Adipose tissue (tissue), 3 donors: ENCODE results near the gene ME3. TPM values are rescaled to one million over a fixed set of nuclear protein-coding genes. Genes with fewer than 3 reads are reported as not detected.

Experiments used
- H3K27ac ChIP-seq: one replicate; pipeline ENCODE4 v1.5.1; 2013; ENCODE audit warnings: low read depth, low read length
- WGBS, 3 donors: extraction: QIAGEN DNeasy Blood & Tissue Kit; methylation state at CpG; one replicate each; pipeline ENCODE4 v1.1.7; 2013; 5-methylcytosine and 5-hydroxymethylcytosine counted together
- polyA plus RNA-seq, 3 donors: library from polyadenylated mRNA; stranded (reverse); fragments of 200-250 nt; gene quantifications; one replicate each; pipeline ENCODE4 v1.2.3, GENCODE V29; 2013
- donor health status: healthy with polysubstance abuse.
- donor health status: Bipolar disorder and iron deficiency.
- donor health status: healthy.

Gene ME3
- polyA plus RNA-seq, 3 donors = 7.6 to 29.4 (median 14.5) TPM

DNA sequence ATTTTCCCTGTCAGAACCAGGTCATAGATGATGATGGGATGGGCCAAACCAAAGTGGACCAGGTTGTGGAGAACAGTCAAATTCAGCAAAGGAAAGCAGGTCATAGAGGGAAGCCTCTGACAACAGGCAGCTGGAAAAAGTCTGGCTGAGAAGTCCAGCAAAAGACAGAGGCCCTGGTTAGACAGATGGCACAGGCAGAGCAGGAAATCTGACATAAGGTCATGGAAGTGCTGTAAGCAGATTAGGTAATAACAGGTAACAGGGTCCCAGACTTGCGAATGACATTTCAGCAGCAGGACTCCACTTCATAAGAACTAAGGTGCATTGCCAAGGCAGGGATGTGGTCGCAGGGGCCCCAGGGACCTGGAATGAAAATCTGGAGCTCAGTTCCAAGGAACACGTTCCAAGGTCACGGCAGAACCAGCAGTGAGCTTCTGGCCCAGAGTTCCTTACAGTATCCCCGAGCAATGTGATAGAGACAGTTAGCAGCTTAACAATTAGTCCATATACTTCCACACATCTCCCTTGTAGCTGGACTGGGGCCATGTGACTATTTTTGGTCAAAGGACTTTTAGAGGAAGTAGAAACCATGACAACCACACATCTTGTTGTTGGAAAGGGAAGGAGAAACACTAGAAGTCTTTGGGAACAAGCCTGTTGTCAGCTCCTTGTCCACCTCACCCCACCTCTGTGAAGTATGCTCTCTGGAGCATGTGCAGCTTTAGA, 75.4 kb downstream of the ME3 start:
- 38 to 49% (median 47%) methylated on average over 5 of the region's 5 CpGs for whole genome bisulfite sequencing, 3 donors
- H3K27ac ChIP-seq = no peak overlapping the region

DNA sequence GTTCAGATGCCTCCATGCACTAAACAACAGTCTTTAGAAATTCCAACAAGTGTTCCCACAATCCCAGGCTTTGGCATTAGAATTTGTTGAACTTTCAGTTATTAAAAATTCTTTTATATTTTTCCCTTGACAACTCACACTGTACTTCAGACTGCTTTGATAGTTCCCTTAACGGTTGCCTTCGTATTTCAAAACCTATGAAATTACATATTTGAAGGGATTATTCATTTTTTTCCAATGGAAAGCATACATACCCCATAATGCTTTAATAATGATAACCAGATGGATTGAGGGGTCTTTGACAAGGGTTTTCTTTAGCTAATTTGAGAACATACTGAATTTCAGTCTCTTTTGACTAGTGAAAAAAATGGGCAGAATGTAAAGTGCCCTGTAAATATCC, 76.5 kb downstream of the ME3 start:
- 86 to 95% (median 89%) methylated on average over 2 of the region's 2 CpGs for WGBS, 3 donors
- H3K27ac ChIP-seq = no peak overlapping the region

DNA sequence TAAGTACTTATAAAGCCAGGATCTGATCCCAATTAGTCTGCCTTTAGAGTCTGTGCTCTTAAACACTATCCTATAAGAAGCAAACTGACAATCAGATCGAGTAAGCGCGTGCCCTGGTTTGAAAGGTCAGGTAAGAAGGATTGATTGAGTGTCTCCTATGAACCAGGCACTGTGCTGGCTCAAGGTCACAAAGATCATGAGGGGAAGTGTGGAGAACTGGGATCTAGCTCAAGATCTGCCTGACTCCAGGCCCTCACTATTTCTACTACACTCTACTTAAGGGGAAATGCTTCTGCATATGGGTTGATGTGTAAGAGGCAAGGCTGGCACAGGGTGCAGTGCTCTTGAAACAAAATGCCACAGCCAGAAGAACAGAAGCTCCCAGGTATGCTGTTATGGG, 77.0 kb downstream of the ME3 start:
- 73 to 97% (median 87%) methylated on average over 3 of the region's 3 CpGs for WGBS, 3 donors

DNA sequence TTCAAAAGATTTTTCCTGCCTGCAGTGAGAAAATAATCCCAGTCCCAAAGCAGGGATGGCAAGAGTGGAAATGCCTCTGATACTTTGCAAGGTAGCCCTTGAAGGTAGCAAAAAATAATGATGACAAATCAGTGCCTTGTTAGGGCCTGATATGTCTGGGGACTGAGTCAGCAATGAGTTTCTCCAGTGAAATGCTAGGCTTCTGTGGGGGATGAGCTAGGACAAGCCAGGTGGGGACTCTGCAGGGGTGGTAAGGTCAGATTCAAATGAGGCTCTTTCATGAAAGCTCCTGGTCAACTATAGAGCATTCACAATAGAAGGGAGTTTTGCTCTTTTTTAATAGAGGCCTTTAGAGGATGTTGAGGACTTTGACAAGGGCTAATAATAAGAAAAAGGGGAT, 77.7 kb downstream of the ME3 start:
- no peak overlapping the region for H3K27ac ChIP-seq

More for the DNA sequence above, 77.0 kb downstream of the ME3 start:
- no peak overlapping the region for H3K27ac ChIP-seq

DNA sequence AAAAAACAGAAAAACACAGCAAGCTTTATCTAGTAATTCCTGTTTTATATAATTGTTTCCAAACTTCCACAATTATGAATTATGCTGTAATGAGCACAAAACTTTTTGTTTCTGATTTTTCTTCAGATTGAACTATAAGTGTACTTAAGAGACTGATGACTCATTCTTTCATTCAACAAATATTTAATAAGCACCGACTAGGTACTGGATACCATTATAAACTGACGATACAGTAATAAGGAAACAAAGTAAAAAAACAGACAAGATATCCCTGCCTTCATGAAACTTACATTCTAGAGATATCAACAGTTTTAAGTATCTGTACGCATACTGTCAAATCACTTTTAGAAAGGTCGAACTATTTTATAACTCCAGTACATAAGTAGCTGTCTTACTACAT, 78.6 kb downstream of the ME3 start:
- no peak overlapping the region for H3K27ac ChIP-seq
- WGBS, 3 donors = 64 to 89% (median 75%) methylated on average over 4 of the region's 4 CpGs

GRCh38 chr11:86592659-86593451, 79.6 kb downstream of the ME3 start:
- H3K27ac ChIP-seq = no peak overlapping the region
- WGBS, 3 donors = 54 to 64% (median 61%) methylated on average over 5 of the region's 5 CpGs

DNA sequence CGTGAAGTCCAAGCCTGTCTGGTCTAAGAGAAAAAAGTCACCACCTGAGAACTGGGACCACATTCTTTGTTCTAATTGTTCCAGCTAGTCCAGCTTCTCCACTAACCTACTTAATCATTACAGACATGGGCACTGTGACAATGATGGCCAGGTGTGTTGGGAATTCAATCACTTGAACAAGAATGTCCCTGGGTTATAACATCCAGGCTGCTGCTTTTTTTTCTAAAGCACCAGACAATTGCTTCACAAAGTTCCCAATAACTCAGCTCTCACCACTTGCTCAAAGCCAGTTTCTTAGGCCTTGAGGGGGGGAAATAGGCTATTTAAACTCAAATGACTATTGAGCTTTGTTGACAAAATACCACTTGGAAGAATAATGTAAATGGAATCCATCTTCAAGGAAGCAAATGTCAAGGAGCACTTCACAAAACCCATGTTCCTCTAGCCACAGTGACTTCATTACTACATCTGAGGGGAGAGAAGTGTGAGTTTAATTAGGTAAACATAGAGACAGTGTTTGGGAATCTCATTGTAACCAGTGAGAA, 80.3 kb downstream of the ME3 start:
- H3K27ac ChIP-seq = no peak overlapping the region
- WGBS, 3 donors = 0 to 46% (median 44%) methylated on average over 1 of the region's 1 CpG

DNA sequence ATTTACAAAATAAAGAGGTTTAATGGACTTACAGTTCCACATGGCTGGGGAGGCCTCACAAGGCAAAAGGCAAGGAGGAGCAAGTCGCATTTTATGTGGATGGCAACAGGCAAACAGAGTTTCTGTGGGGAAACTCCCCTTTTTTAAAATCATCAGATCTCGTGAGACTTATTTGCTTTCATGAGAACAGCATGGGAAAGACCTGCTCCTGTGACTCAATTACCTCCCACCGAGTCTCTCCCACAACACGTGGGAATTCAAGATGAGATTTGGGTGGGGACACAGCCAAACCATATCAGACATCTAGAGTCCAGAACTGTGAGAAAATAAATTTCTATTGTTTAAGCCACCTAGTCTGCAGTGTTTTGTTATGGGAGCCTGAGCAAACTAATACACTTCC, 80.8 kb downstream of the ME3 start:
- H3K27ac ChIP-seq = no peak overlapping the region
- WGBS, 3 donors = 87 to 91% (median 87%) methylated on average over 4 of the region's 4 CpGs

DNA sequence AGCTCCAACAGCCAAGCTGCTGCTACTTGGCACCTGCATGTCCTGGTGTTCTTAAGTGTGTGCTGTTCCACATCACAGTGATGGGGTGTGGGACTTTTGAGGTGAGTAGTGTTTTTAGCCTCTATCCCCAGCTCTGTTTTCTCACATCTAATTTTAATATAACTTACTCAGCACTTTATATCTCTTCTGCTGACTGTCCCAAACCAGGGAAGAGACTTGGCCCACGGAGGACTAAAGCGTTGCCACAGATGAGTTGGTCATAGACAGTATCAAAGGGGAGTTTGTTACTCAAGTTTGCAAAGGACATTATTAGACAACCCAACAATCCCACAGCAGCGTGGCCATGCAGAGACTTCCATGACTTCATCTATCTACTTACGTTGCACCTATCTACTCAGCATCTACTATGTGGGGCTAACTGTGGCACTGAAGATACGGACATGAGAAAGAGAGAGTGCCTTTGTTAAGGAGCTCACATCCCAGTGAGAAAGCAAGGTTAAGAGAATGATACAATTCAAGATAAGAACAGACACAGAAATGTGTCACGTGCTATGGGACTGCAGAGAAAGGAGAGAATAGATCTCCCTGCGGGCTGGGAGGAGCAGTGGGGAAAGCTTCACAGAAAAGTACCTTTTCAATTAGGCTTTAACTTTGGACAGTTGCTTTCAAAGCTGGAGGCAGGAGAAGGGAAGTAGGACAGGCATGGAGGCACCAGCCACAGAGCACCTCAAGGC, 82.4 kb downstream of the ME3 start:
- 92 to 94% (median 93%) methylated on average over 7 of the region's 7 CpGs for WGBS, 3 donors
- no peak overlapping the region for H3K27ac ChIP-seq

GRCh38 chr11:86589204-86589603, 83.2 kb downstream of the ME3 start:
- no peak overlapping the region for H3K27ac ChIP-seq

DNA sequence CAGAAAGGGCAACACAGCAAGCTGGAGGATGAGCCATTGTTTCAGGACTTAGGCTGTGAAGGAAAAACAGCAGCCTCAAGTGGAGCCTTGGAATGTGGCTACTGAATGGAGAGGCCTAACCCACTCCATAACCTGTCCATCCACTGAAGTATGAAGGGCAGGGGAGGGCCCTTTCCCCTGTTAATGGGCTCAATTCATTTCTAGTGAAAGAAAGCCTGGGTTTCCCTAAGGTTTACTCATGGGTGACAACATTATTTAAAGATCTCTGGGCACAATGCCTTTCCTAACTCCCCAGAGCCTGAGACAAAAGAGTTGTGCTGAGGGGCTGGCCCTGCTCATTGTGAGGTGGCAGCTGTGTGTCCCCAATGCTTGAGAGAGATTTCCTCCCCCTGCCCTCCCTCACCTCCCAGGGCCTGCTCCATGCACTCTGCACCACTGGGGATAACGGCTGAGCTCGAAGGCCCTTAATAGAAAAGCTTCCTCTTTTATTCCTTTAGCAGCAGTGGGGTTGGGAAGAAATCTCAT, 83.8 kb downstream of the ME3 start:
- 29 to 71% (median 33%) methylated on average over 2 of the region's 2 CpGs for WGBS, 3 donors
- H3K27ac ChIP-seq = no peak overlapping the region

- WGBS, 3 donors = 74 to 87% (median 78%) methylated on average over 6 of the region's 6 CpGs
- H3K27ac ChIP-seq = no peak overlapping the region
These were observed 84.9 kb downstream of the ME3 start for GRCh38 chr11:86587264-86588193.

- WGBS, 3 donors = 94 to 95% (median 95%) methylated on average over 3 of the region's 3 CpGs
- H3K27ac ChIP-seq = no peak overlapping the region
These were observed 86.1 kb downstream of the ME3 start for GRCh38 chr11:86586307-86586706.

GRCh38 chr11:86582898-86583297, 89.5 kb downstream of the ME3 start:
- WGBS, 3 donors = 70 to 84% (median 79%) methylated on average over 3 of the region's 3 CpGs
- H3K27ac ChIP-seq = no peak overlapping the region

GRCh38 chr11:86580535-86580934, 91.9 kb downstream of the ME3 start:
- 28 to 88% (median 84%) methylated on average over 2 of the region's 2 CpGs for WGBS, 3 donors

GRCh38 chr11:86579406-86579731, 93.0 kb downstream of the ME3 start:
- no peak overlapping the region for H3K27ac ChIP-seq

More at GRCh38 chr11:86580535-86580934, 91.9 kb downstream of the ME3 start:
- no peak overlapping the region for H3K27ac ChIP-seq

DNA sequence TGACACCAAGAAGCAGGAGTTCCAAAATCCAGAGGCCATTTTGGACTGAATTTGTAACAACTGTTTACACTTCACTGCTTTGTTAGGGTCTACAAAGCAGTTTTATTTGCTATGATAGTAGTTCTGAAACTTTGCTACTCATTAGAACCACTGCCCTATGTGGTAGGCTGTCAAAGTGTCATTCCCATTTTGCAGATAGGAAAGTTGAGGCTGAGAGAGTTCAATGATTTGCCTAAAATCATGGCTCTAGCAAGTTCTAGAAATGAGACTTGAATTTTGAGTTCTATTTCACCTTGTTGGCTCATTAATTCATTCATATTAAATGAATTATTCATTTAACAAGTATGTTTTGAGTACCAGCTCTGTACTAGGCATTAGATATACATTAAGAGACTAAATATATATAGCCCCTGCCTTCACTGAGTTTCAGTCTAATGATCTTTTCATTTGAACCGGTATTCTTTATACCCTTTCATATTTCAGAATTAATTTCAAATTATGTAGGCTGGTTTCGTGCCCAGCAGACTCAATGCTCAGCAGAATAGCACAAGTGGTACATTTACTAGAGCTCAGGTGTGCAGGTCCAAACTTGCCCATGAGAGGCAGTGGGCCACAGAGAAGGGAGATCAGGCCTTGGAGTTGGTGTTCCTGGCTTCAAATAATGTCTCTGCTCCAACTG, 93.5 kb downstream of the ME3 start:
- no peak overlapping the region for H3K27ac ChIP-seq
- WGBS, 3 donors = 91 to 95% (median 94%) methylated on average over 2 of the region's 2 CpGs

More at GRCh38 chr11:86579406-86579731, 93.0 kb downstream of the ME3 start:
- WGBS, 3 donors = 66 to 100% (median 81%) methylated on average over 1 of the region's 1 CpG
